Fibroblast of lung (primary cell): ENCODE measurements around the gene RGL2.

Experiments used
- EZH2 ChIP-seq: IDR thresholded peaks from 2 replicates; pipeline ENCODE4 v1.5.1; 2012; ENCODE audit warnings: low read length, control low read depth, mild to moderate bottlenecking; ENCODE audit errors: missing control alignments
- TF ChIP-seq, protein P1 (sequence below), 2 donors: IDR thresholded peaks in 1 of 2; conservative IDR thresholded peaks in 1 of 2; 1 replicate in 1 of 2; 2 replicates in 1 of 2; pipeline ENCODE4 v1.5.1; 2011 to 2012; ENCODE audit warnings: low read length in 2 of 2, control low read depth in 1 of 2, inconsistent platforms in 1 of 2, low read depth in 1 of 2, mild to moderate bottlenecking in 1 of 2

DNA sequence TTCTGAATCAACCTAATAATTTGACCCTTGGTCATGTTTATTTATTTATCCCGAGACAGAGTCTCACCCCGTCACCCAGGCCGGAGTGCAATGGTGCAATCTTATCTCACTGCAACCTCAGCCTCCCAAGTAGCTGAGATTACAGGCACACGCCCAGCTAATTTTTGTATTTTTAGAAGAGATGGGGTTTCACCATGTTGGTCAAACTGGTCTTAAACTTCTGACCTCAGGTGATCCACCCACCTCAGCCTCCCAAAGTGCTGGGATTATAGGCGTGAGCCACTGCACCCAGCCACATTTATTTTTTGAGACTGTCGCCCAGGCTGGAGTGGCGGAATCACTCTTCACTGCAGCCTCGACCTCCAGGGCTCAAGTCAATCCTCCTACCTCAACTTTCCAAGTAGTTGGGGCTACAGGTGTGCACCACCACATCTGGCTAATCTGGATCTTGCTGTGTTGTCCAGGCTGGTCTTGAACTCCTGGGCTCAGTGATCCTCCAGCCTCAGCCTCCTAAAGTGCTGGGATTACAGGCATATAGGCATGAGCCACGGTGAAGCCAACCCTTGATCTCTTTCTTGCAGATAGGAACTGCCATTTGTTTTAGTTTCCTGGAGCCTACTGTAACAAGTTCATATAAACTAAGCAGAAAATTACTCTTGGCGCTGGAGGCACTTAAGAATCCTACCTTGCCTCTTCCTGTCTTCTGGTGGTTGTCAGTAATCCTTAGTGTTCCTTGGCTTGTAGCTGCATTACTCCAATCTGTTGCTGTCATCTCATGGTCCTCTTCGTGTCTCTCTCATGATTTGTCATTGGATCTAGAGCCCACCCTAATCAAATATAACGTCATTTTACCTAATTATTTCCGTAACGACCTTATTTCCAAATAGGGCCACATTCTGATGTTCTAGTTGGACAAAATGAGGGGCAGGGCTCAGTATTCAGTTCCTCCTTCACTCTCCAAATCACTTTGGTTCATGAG lies 24.5 kb downstream of the RGL2 start:
- TF ChIP-seq, protein P1, sequence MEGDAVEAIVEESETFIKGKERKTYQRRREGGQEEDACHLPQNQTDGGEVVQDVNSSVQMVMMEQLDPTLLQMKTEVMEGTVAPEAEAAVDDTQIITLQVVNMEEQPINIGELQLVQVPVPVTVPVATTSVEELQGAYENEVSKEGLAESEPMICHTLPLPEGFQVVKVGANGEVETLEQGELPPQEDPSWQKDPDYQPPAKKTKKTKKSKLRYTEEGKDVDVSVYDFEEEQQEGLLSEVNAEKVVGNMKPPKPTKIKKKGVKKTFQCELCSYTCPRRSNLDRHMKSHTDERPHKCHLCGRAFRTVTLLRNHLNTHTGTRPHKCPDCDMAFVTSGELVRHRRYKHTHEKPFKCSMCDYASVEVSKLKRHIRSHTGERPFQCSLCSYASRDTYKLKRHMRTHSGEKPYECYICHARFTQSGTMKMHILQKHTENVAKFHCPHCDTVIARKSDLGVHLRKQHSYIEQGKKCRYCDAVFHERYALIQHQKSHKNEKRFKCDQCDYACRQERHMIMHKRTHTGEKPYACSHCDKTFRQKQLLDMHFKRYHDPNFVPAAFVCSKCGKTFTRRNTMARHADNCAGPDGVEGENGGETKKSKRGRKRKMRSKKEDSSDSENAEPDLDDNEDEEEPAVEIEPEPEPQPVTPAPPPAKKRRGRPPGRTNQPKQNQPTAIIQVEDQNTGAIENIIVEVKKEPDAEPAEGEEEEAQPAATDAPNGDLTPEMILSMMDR (conservative IDR thresholded peaks at IDR 0.05 in 1 of 2, IDR thresholded peaks at IDR 0.05 in 1 of 2; ENCODE audit: low read depth in 1 of 2, low read length in 2 of 2): no peak
- no peak for TF ChIP-seq EZH2
